Measurements from ENCODE around the gene HPS5. TPM values are rescaled to one million over a fixed set of nuclear protein-coding genes. Genes with fewer than 3 reads are reported as not detected.

The HPS5 gene
- total and polyA plus RNA-seq, 2 donors (not counting 3 experiments of a cell fraction or from before 2014, with no cell fraction given) = 4.7 to 14.1 TPM

DNA sequence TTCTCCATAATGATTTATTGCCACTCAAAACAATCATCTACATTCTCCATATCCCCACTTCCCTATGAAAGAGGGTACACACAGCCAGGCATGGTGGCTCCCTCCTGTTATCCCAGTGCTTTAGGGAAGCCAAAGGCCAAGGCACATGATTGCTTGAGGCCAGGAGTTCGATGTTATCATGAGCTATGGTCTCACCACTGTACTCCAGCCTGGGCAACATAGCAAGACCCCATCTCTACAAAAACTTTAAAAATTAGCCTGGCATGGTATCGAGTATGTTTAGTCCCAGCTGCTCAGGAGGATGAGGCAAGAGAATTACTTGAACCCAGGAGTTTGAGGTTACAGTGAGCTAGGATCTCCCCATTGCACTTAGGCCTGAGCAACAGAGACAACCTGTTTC, 6.0 kb downstream of the HPS5 start:
- Histone ChIP-seq H3K4me2 (ENCODE audit: insufficient read depth, low read length) (no peak overlapping the region), H3K9me3 (replicated peaks; ENCODE audit: control insufficient read depth, insufficient read depth, low read length) (no peaks in the 10 kb centered on the region), H3K4me1 (ENCODE audit: control insufficient read depth, extremely low read depth, insufficient read depth, low read length) (peaks cover 4% of the 10 kb centered on the region), H3K4me3 (replicated peaks in 1 of 3; ENCODE audit: insufficient read depth in 1 of 3, low read depth in 1 of 3, low read length in 3 of 3) (no peak overlapping the region), H3K36me3 (ENCODE audit: control insufficient read depth in 2 of 2, extremely low read depth in 1 of 2, insufficient read depth in 2 of 2, low read length in 2 of 2) (peaks cover 0 to 2% of the 10 kb centered on the region in 2 experiments), H2AFZ (ENCODE audit: low read depth, low read length) (no peak overlapping the region), H3K27ac (ENCODE audit: insufficient read depth, low read depth, low read length) (no peak overlapping the region), H4K20me1 (replicated peaks; ENCODE audit: control insufficient read depth, extremely low read depth, insufficient read depth, low read length) (no peaks in the 10 kb centered on the region), H3K27me3 (ENCODE audit: control insufficient read depth in 2 of 2, insufficient read depth in 2 of 2, low read length in 2 of 2) (no peaks in the 10 kb centered on the region), H3K9me1 (replicated peaks; ENCODE audit: control insufficient read depth, extremely low read depth, insufficient read depth, low read length) (no peaks in the 10 kb centered on the region), H3K79me2 (ENCODE audit: control insufficient read depth, insufficient read depth, low read length) (peaks cover 9% of the 10 kb centered on the region), H3K9ac (replicated peaks; ENCODE audit: extremely low read depth, insufficient read depth, low read length) (no peak overlapping the region)
- ChIA-PET POLR2A (no interaction called here), CTCF (interaction anchor here (2.0 kb wide), 2 partner anchors 23 to 72 kb away, joined by 6 to 9 read pairs; no protein-coding TSS in a partner anchor)
- TF ChIP-seq JUN (IDR thresholded peaks at IDR 0.05; ENCODE audit: borderline replicate concordance, insufficient read depth, insufficient read length, low read depth) (no peak), EZH2 (IDR thresholded peaks at IDR 0.05; ENCODE audit: borderline replicate concordance, low read depth, low read length, severe bottlenecking) (no peak), FOS (IDR thresholded peaks at IDR 0.05; ENCODE audit: borderline replicate concordance, insufficient read depth, low read length) (no peak), POLR2A (IDR thresholded peaks at IDR 0.05; ENCODE audit: low read depth, low read length) (no peak), POLR2AphosphoS5 (IDR thresholded peaks at IDR 0.05; ENCODE audit: insufficient read depth, low read depth, low read length) (no peak), MYC (IDR thresholded peaks at IDR 0.05; ENCODE audit: low read depth, low read length) (no peak), GATA2 (IDR thresholded peaks at IDR 0.05; ENCODE audit: insufficient read depth, insufficient read length, low read depth, low read length) (no peak)
- TF ChIP-seq, protein P1, sequence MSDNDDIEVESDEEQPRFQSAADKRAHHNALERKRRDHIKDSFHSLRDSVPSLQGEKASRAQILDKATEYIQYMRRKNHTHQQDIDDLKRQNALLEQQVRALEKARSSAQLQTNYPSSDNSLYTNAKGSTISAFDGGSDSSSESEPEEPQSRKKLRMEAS (IDR thresholded peaks at IDR 0.05; ENCODE audit: insufficient read depth, insufficient read length) = no peak
- TF ChIP-seq, protein P2, sequence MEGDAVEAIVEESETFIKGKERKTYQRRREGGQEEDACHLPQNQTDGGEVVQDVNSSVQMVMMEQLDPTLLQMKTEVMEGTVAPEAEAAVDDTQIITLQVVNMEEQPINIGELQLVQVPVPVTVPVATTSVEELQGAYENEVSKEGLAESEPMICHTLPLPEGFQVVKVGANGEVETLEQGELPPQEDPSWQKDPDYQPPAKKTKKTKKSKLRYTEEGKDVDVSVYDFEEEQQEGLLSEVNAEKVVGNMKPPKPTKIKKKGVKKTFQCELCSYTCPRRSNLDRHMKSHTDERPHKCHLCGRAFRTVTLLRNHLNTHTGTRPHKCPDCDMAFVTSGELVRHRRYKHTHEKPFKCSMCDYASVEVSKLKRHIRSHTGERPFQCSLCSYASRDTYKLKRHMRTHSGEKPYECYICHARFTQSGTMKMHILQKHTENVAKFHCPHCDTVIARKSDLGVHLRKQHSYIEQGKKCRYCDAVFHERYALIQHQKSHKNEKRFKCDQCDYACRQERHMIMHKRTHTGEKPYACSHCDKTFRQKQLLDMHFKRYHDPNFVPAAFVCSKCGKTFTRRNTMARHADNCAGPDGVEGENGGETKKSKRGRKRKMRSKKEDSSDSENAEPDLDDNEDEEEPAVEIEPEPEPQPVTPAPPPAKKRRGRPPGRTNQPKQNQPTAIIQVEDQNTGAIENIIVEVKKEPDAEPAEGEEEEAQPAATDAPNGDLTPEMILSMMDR (IDR thresholded peaks at IDR 0.05; ENCODE audit: extremely low read depth in 1 of 2, insufficient read depth in 1 of 2, low read depth in 1 of 2, low read length in 2 of 2) = no peak
- intact Hi-C loops (cut with micrococcal nuclease) (no loop called here), dilution Hi-C loops (cut with MboI; ENCODE audit: extremely low pct_ligation_motif_present, low sequenced_read_pairs) (no loop called here)
- DNase-seq (ENCODE audit: low read depth, low spot score) = no peak
- no TSS peak for BruUV-seq (replicated peaks)
- FAIRE-seq = no peak

All from endothelial cell of umbilical vein (primary cell).